Measurements from ENCODE around the gene WNT7B. TPM values are rescaled to one million over a fixed set of nuclear protein-coding genes. Genes with fewer than 3 reads are reported as not detected.

WNT7B gene
- total and polyA plus RNA-seq, 10 of the 15 experiments (the other 5 are each of a cell fraction or from before 2014, with no cell fraction given): 0.12 TPM; not detected in 9

DNA sequence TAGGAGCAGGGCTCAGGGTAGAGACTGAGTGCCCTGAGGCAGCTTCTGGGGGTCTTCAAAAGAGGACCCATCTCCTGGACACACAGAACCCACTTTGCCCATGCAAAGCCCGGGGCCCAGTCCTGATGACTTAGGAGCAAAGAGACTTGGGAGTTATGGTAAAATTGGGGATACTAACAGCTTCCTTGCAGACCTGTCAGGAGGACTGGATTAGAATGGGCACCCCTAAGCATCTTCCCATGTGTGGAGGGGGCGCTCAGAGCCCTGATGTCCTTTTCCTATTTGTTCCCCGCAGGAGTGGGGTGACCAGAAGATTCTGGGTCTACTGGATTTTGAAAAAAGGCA lies 100.0 kb downstream of the WNT7B start:
- DNase-seq (ENCODE audit: low read depth, low spot score) (no peak), FAIRE-seq (no peak), ATAC-seq (no peak)
- RAD21 ChIA-PET (ENCODE audit: unreplicated experiment): no interaction called here
- Histone ChIP-seq H3K36me3 (ENCODE audit: control insufficient read depth in 2 of 2, insufficient read depth in 2 of 2, low read length in 1 of 2) (no peaks in the 10 kb centered on the region), H3K4me1 (ENCODE audit: control insufficient read depth, insufficient read depth, low read length) (no peaks in the 10 kb centered on the region), H3K9me3 (replicated peaks; ENCODE audit: control insufficient read depth, insufficient read depth, low read length) (no peaks in the 10 kb centered on the region; the same call in 1 of the 3 replicates), H3K9ac (ENCODE audit: control insufficient read depth, insufficient read depth, low read length) (no peak overlapping the region), H3K4me3 (no peak overlapping the region), H3K79me2 (ENCODE audit: control insufficient read depth, insufficient read depth, low read length) (no peaks in the 10 kb centered on the region), H2AFZ (ENCODE audit: control insufficient read depth, low read depth, low read length) (no peak overlapping the region), H3K27me3 (replicated peaks in 1 of 2; ENCODE audit: control insufficient read depth in 2 of 2, insufficient read depth in 2 of 2, low read length in 1 of 2) (peaks cover 0 to 2% of the 10 kb centered on the region in 2 experiments; a peak in 3 of 4 replicates), H3K4me2 (ENCODE audit: control insufficient read depth, insufficient read depth) (no peak overlapping the region), H4K20me1 (ENCODE audit: control insufficient read depth, insufficient read depth) (no peaks in the 10 kb centered on the region), H3K27ac (ENCODE audit: control insufficient read depth, insufficient read depth) (no peak overlapping the region)
- CTCF ChIA-PET: no interaction called here
- WGBS (ENCODE audit: insufficient coverage, insufficient replicate concordance, low lambda C conversion rate, missing lambda C conversion rate): 10% methylated on average over 3 of the region's 3 CpGs
- intact Hi-C loops (cut with micrococcal nuclease; ENCODE audit: unreplicated experiment) (no loop called here), in situ Hi-C loops (cut with MboI) (no loop called here)
- TF ChIP-seq CBFB (IDR thresholded peaks at IDR 0.05; ENCODE audit: low read depth) (no peak), HCFC1 (IDR thresholded peaks at IDR 0.05; ENCODE audit: low read length) (no peak), MYC (IDR thresholded peaks at IDR 0.05; ENCODE audit: insufficient read depth, insufficient read length, insufficient replicate concordance, low read length, severe bottlenecking) (no peak)
- POLR2A ChIA-PET: no interaction called here
- no TSS peak for BruUV-seq (replicated peaks)
- SMC1A ChIA-PET (ENCODE audit: uncharacterized antibody, unreplicated experiment): no interaction called here

DNA sequence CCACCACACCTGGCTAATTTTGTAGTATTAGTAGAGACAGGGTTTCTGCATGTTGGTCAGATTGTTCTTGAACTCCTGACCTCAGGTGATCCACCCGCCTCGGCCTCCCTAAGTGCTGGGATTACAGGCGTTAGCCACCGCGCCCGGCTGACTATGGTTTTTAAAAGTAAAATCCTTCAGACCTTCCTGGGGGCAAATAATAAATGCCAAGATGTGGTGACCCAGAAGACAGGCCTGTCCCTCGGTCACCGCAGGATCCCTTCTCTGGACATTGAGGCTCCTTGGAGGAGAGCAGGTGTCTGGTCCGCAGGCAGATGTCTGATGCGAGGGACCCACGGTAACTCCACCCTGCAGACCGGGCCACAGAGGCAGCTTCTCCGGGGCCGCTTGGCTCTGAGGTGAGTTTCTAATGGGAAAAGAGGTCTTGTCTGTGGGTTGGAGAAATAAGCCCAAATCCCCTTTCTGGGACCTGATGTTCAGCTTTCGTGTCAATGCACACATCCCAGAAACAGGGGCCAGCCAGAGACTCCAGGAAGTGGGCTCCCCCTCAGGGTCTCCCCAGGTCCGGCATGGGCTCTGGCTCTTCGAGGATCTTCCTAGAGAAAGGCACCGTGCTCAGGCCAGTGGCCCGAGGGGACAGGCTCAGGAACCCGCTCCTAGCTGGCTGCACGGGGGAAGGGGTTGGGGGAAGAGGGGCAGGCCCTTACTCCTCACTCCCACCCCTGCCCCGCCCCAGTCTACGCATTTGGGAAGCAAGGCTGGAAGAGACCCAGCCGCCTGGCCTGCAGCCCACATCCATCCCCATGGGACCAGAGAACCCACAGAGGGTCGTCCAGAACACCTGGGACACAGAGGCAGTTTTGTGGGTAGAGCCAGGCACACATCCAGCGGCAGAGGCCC lies 100.6 kb downstream of the WNT7B start:
- intact Hi-C loops (cut with micrococcal nuclease; ENCODE audit: unreplicated experiment) (no loop called here), in situ Hi-C loops (cut with MboI) (no loop called here)
- Histone ChIP-seq H2AFZ (ENCODE audit: control insufficient read depth, low read depth, low read length) (no peak overlapping the region), H3K4me1 (ENCODE audit: control insufficient read depth, insufficient read depth, low read length) (no peaks in the 10 kb centered on the region), H3K27me3 (replicated peaks in 1 of 2; ENCODE audit: control insufficient read depth in 2 of 2, insufficient read depth in 2 of 2, low read length in 1 of 2) (peaks cover 0 to 2% of the 10 kb centered on the region in 2 experiments; a peak in 3 of 4 replicates), H3K9me3 (replicated peaks; ENCODE audit: control insufficient read depth, insufficient read depth, low read length) (no peaks in the 10 kb centered on the region; the same call in 1 of the 3 replicates), H4K20me1 (ENCODE audit: control insufficient read depth, insufficient read depth) (no peaks in the 10 kb centered on the region), H3K36me3 (ENCODE audit: control insufficient read depth in 2 of 2, insufficient read depth in 2 of 2, low read length in 1 of 2) (no peaks in the 10 kb centered on the region), H3K27ac (ENCODE audit: control insufficient read depth, insufficient read depth) (no peak overlapping the region), H3K9ac (ENCODE audit: control insufficient read depth, insufficient read depth, low read length) (no peak overlapping the region), H3K4me3 (no peak overlapping the region), H3K4me2 (ENCODE audit: control insufficient read depth, insufficient read depth) (no peak overlapping the region), H3K79me2 (ENCODE audit: control insufficient read depth, insufficient read depth, low read length) (no peaks in the 10 kb centered on the region)
- BruUV-seq (replicated peaks): no TSS peak
- RAD21 ChIA-PET (ENCODE audit: unreplicated experiment): no interaction called here
- SMC1A ChIA-PET (ENCODE audit: uncharacterized antibody, unreplicated experiment): no interaction called here
- ATAC-seq: no peak
- DNase-seq (ENCODE audit: low read depth, low spot score): no peak
- CTCF ChIA-PET: interaction anchor here (4.9 kb wide), 1 partner anchor 13 kb away, joined by 32 read pairs; no protein-coding TSS in a partner anchor
- no peak for FAIRE-seq
- POLR2A ChIA-PET: no interaction called here
- 68% methylated on average over 22 of the region's 26 CpGs for whole genome bisulfite sequencing (ENCODE audit: insufficient coverage, insufficient replicate concordance, low lambda C conversion rate, missing lambda C conversion rate)
- TF ChIP-seq NRF1 (conservative IDR thresholded peaks at IDR 0.05; ENCODE audit: low read depth, low read length): no peak
- TF ChIP-seq JUNB (IDR thresholded peaks at IDR 0.05): no peak
- TF ChIP-seq, protein P1, sequence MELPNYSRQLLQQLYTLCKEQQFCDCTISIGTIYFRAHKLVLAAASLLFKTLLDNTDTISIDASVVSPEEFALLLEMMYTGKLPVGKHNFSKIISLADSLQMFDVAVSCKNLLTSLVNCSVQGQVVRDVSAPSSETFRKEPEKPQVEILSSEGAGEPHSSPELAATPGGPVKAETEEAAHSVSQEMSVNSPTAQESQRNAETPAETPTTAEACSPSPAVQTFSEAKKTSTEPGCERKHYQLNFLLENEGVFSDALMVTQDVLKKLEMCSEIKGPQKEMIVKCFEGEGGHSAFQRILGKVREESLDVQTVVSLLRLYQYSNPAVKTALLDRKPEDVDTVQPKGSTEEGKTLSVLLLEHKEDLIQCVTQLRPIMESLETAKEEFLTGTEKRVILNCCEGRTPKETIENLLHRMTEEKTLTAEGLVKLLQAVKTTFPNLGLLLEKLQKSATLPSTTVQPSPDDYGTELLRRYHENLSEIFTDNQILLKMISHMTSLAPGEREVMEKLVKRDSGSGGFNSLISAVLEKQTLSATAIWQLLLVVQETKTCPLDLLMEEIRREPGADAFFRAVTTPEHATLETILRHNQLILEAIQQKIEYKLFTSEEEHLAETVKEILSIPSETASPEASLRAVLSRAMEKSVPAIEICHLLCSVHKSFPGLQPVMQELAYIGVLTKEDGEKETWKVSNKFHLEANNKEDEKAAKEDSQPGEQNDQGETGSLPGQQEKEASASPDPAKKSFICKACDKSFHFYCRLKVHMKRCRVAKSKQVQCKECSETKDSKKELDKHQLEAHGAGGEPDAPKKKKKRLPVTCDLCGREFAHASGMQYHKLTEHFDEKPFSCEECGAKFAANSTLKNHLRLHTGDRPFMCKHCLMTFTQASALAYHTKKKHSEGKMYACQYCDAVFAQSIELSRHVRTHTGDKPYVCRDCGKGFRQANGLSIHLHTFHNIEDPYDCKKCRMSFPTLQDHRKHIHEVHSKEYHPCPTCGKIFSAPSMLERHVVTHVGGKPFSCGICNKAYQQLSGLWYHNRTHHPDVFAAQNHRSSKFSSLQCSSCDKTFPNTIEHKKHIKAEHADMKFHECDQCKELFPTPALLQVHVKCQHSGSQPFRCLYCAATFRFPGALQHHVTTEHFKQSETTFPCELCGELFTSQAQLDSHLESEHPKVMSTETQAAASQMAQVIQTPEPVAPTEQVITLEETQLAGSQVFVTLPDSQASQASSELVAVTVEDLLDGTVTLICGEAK (IDR thresholded peaks at IDR 0.05; ENCODE audit: borderline replicate concordance): no peak
- TF ChIP-seq NBN (IDR thresholded peaks at IDR 0.05): no peak
- no peak for TF ChIP-seq SUZ12 (IDR thresholded peaks at IDR 0.05; ENCODE audit: unreplicated experiment)
- TF ChIP-seq TAF1 (IDR thresholded peaks at IDR 0.05; ENCODE audit: borderline replicate concordance, low read depth, low read length): no peak
- no peak for TF ChIP-seq RBBP5 (conservative IDR thresholded peaks at IDR 0.05)
- TF ChIP-seq IKZF2 (IDR thresholded peaks at IDR 0.05): no peak
- no peak for TF ChIP-seq TCF12 (IDR thresholded peaks at IDR 0.05; ENCODE audit: low read depth, low read length)
- no peak for TF ChIP-seq TARDBP (IDR thresholded peaks at IDR 0.05; ENCODE audit: borderline replicate concordance)
- TF ChIP-seq KLF5 (IDR thresholded peaks at IDR 0.05; ENCODE audit: partially characterized antibody): no peak
- no peak for TF ChIP-seq CREB1 (IDR thresholded peaks at IDR 0.05; ENCODE audit: low read depth)
- no peak for TF ChIP-seq ZNF274 (IDR thresholded peaks at IDR 0.05; ENCODE audit: insufficient read depth, insufficient read length)
